Neural crest cell (in vitro differentiated cells): Measurements from ENCODE around the gene ZMIZ1. TPM values are rescaled to one million over a fixed set of nuclear protein-coding genes. Genes with fewer than 3 reads are reported as not detected.

Experiments
- DNase-seq: peaks from one replicate; pipeline ENCODE4 v3.0.0; 2021; ENCODE audit warnings: low read depth, mixed read lengths, low spot score
- H3K27ac Mint-ChIP-seq: one replicate; pipeline ENCODE4 v1.8.0; 2021; ENCODE audit warnings: mild to moderate bottlenecking, mixed read lengths; ENCODE audit not compliant: unreplicated experiment
- H3K27me3 Mint-ChIP-seq: 2 replicates; pipeline ENCODE4 v1.8.0; 2021; ENCODE audit warnings: low read depth, mild to moderate bottlenecking, mixed read lengths
- H3K36me3 Mint-ChIP-seq: 2 replicates; pipeline ENCODE4 v1.8.0; 2021; ENCODE audit warnings: low read depth, mild to moderate bottlenecking, mixed read lengths
- H3K4me1 Mint-ChIP-seq: 2 replicates; pipeline ENCODE4 v1.8.0; 2021; ENCODE audit warnings: mixed read lengths
- H3K4me3 Mint-ChIP-seq: one replicate; pipeline ENCODE4 v1.8.0; 2021; ENCODE audit warnings: mild to moderate bottlenecking, mixed read lengths
- H3K9me3 Mint-ChIP-seq: 2 replicates; pipeline ENCODE4 v1.8.0; 2021; ENCODE audit warnings: mixed read lengths
- total RNA-seq: library from RNA; stranded (reverse); gene quantifications from 2 replicates; pipeline ENCODE4 v1.2.1, GENCODE V29; 2021
- TF ChIP-seq, protein P1 (sequence below): fragments of 200-600 bp; sonication (generic); conservative IDR thresholded peaks from 2 replicates; pipeline ENCODE4 v1.5.0; 2021; ENCODE audit warnings: antibody characterized with exemption, mild to moderate bottlenecking

The ZMIZ1 gene
- total RNA-seq, 1 donor from 2014 or later, result 92.0 TPM

- Mint-ChIP-seq H3K9me3 (no peaks in the 10 kb centered on the region), H3K4me1 (peaks cover 44% of the 10 kb centered on the region), H3K27me3 (no peaks in the 10 kb centered on the region), H3K36me3 (no peaks in the 10 kb centered on the region), H3K4me3 (no peak overlapping the region), H3K27ac (no peak overlapping the region)
- DNase-seq, result no peak
- TF ChIP-seq, protein P1, sequence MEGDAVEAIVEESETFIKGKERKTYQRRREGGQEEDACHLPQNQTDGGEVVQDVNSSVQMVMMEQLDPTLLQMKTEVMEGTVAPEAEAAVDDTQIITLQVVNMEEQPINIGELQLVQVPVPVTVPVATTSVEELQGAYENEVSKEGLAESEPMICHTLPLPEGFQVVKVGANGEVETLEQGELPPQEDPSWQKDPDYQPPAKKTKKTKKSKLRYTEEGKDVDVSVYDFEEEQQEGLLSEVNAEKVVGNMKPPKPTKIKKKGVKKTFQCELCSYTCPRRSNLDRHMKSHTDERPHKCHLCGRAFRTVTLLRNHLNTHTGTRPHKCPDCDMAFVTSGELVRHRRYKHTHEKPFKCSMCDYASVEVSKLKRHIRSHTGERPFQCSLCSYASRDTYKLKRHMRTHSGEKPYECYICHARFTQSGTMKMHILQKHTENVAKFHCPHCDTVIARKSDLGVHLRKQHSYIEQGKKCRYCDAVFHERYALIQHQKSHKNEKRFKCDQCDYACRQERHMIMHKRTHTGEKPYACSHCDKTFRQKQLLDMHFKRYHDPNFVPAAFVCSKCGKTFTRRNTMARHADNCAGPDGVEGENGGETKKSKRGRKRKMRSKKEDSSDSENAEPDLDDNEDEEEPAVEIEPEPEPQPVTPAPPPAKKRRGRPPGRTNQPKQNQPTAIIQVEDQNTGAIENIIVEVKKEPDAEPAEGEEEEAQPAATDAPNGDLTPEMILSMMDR, result no peak
Observed at GRCh38 chr10:79021331-79021907, 47.3 kb upstream of the ZMIZ1 start.

GRCh38 chr10:79021948-79022499 is 46.7 kb upstream of the ZMIZ1 start:
- TF ChIP-seq, protein P1, result no peak
- no peak for DNase-seq
- peaks cover 44% of the 10 kb centered on the region for H3K4me1 Mint-ChIP-seq
- H3K9me3 Mint-ChIP-seq, result no peaks in the 10 kb centered on the region
- H3K4me3 Mint-ChIP-seq, result no peak overlapping the region
- no peaks in the 10 kb centered on the region for H3K36me3 Mint-ChIP-seq
- H3K27me3 Mint-ChIP-seq, result no peaks in the 10 kb centered on the region
- H3K27ac Mint-ChIP-seq, result peak overlapping the region; percentile 71

DNA sequence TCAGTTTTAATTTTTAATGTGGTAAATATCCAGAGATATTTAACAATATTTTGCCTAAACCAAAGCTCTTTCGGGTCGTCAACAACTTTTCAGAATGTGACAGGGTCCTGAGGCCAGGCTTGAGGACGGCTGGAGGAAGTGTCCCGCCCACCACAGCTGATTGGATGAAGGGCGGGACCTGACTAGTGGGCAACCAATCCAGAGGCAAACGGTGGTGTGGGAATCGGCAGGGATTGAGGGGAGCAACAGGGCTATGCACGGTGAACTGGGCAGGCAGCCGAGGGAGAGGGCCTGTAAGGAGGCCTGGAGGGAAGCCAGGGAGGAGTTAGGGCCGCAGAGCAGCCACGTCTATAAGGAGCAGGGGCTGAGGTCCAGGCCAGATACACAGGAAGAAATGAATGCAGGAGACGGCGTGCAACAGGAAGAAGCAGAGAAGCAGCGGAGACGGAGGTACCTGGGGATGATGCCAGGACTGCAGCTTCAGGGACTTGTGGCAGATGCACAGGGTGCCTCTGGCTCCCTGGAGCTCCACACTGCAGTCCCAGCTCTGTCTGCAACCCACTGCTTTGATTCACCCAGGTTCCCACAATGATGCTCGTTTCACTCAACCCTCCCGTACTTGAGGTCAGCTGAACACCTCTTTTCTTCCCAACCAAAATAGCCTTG is 46.1 kb upstream of the ZMIZ1 start:
- DNase-seq, result no peak
- TF ChIP-seq, protein P1, result no peak
- no peaks in the 10 kb centered on the region for H3K9me3 Mint-ChIP-seq
- H3K36me3 Mint-ChIP-seq, result no peaks in the 10 kb centered on the region
- no peaks in the 10 kb centered on the region for H3K27me3 Mint-ChIP-seq
- no peak overlapping the region for H3K27ac Mint-ChIP-seq
- H3K4me3 Mint-ChIP-seq, result no peak overlapping the region
- H3K4me1 Mint-ChIP-seq, result peaks cover 44% of the 10 kb centered on the region

DNA sequence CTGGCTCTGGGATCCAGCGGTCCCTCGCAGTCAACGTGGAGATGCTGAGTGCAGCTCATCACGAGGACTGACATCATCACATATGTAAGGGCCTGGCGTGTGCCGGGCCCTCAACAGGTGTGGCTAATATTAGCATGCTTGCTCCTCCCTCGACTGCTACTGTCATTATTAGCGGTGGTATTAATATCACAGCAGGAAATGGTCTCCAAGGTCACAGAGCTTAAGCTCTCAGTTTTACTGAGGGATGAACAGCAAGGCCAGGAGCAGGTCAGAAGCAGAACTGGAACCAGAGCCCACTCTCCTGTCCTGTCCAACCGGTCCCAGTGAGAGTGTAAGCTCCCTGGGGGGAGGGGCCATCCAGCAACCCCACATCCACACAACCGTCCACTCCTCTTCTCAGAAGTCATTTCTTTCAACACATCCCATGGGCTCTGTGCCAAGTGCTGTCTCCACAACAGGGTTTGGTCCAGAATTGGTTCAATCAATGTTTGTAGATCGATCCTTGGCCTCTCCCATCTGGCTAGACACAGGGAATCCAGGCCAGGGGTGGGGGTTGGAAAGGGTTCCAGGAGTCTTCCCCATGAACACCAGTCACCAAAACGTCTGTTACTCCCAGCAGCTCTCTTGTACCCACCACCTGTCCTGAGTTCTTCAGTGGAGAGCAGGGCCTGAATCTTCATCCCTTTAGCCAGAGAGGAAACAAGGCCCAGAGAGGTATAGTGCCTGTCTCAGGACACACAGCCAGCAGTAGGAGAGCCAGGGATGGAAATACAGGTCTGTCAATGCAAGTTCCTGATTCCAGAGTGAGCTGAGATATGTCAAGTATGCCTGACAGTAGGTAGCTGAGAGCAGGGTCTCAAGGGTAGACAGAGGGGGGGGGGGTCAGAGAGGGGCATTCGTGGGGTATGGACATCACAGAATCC is 45.3 kb upstream of the ZMIZ1 start:
- H3K36me3 Mint-ChIP-seq, result no peaks in the 10 kb centered on the region
- H3K4me3 Mint-ChIP-seq, result no peak overlapping the region
- H3K27ac Mint-ChIP-seq, result no peak overlapping the region
- peaks cover 39% of the 10 kb centered on the region for H3K4me1 Mint-ChIP-seq
- TF ChIP-seq, protein P1, result no peak
- no peaks in the 10 kb centered on the region for H3K27me3 Mint-ChIP-seq
- H3K9me3 Mint-ChIP-seq, result no peaks in the 10 kb centered on the region
- DNase-seq, result no peak

- Mint-ChIP-seq H3K27me3 (no peaks in the 10 kb centered on the region), H3K4me1 (peaks cover 33% of the 10 kb centered on the region), H3K27ac (no peak overlapping the region), H3K36me3 (no peaks in the 10 kb centered on the region), H3K9me3 (no peaks in the 10 kb centered on the region), H3K4me3 (no peak overlapping the region)
- TF ChIP-seq, protein P1, result no peak
- DNase-seq, result no peak
Observed at GRCh38 chr10:79024296-79024695, 44.5 kb upstream of the ZMIZ1 start.
